H9 (cell line): ENCODE measurements around the gene ADAMTS17. TPM values are rescaled to one million over a fixed set of nuclear protein-coding genes. Genes with fewer than 3 reads are reported as not detected.

ENCODE experiments used
- DNase-seq: peaks from one replicate; pipeline ENCODE4 v3.0.0-alpha.2; 2017
- H2AFZ ChIP-seq: one replicate; pipeline ENCODE4 v1.6.1; 2013; ENCODE audit warnings: mild to moderate bottlenecking, low read length, control low read depth, moderate library complexity
- H2AK5ac ChIP-seq: 2 replicates; pipeline ENCODE4 v1.6.1; 2013; ENCODE audit warnings: low read length, control low read depth, mixed read lengths; ENCODE audit not compliant: insufficient read length
- H2BK120ac ChIP-seq: one replicate; pipeline ENCODE4 v1.6.1; 2013; ENCODE audit warnings: low read depth, mild to moderate bottlenecking, low read length, control low read depth, inconsistent platforms; ENCODE audit not compliant: poor library complexity, severe bottlenecking
- H2BK12ac ChIP-seq: 2 replicates; pipeline ENCODE4 v1.6.1; 2013; ENCODE audit warnings: low read length, control low read depth, mixed read lengths, low read depth; ENCODE audit not compliant: insufficient read length
- H2BK15ac ChIP-seq: 2 replicates; pipeline ENCODE4 v1.6.1; 2013; ENCODE audit warnings: low read depth, low read length, control low read depth
- H2BK20ac ChIP-seq: one replicate; pipeline ENCODE4 v1.6.1; 2013; ENCODE audit warnings: low read depth, mild to moderate bottlenecking, low read length, control low read depth, inconsistent platforms; ENCODE audit not compliant: poor library complexity, severe bottlenecking
- H2BK5ac ChIP-seq: 2 replicates; pipeline ENCODE4 v1.6.1; 2013; ENCODE audit warnings: low read length, control low read depth, mixed read lengths; ENCODE audit not compliant: insufficient read length
- H3K14ac ChIP-seq: 2 replicates; pipeline ENCODE4 v1.6.1; 2013; ENCODE audit warnings: low read length, control low read depth; ENCODE audit not compliant: insufficient read depth
- H3K18ac ChIP-seq: 2 replicates; pipeline ENCODE4 v1.6.1; 2013; ENCODE audit warnings: low read depth, mild to moderate bottlenecking, mixed read lengths, low read length, control low read depth; ENCODE audit not compliant: insufficient read length
- H3K23ac ChIP-seq: 2 replicates; pipeline ENCODE4 v1.6.1; 2013; ENCODE audit warnings: low read length, control low read depth, mixed read lengths, low read depth; ENCODE audit not compliant: insufficient read length
- H3K23me2 ChIP-seq: 2 replicates; pipeline ENCODE4 v1.6.1; 2013; ENCODE audit warnings: low read depth, mild to moderate bottlenecking, mixed read lengths, low read length, control low read depth; ENCODE audit not compliant: insufficient read length, poor library complexity, severe bottlenecking
- H3K27ac ChIP-seq: 2 replicates; pipeline ENCODE4 v1.5.1; 2013; ENCODE audit warnings: low read length, control low read depth, mixed read lengths, low read depth; ENCODE audit not compliant: insufficient read length
- H3K27me3 ChIP-seq: 2 replicates; pipeline ENCODE4 v1.6.1; 2013; ENCODE audit warnings: low read length, control low read depth, inconsistent platforms; ENCODE audit not compliant: insufficient read depth
- H3K4ac ChIP-seq: 2 replicates; pipeline ENCODE4 v1.6.1; 2013; ENCODE audit warnings: low read depth, mild to moderate bottlenecking, control low read depth, inconsistent platforms, low read length, moderate library complexity
- H3K4me1 ChIP-seq: 2 replicates; pipeline ENCODE4 v1.6.1; 2013; ENCODE audit warnings: low read length, control low read depth, inconsistent platforms; ENCODE audit not compliant: insufficient read depth
- H3K4me2 ChIP-seq: 2 replicates; pipeline ENCODE4 v1.6.1; 2013; ENCODE audit warnings: low read length, control low read depth, mixed read lengths; ENCODE audit not compliant: insufficient read length, insufficient read depth
- H3K56ac ChIP-seq: 2 replicates; pipeline ENCODE4 v1.6.1; 2013; ENCODE audit warnings: low read depth, mild to moderate bottlenecking, mixed read lengths, low read length, control low read depth; ENCODE audit not compliant: insufficient read length
- H3K79me1 ChIP-seq: 2 replicates; pipeline ENCODE4 v1.6.1; 2013; ENCODE audit warnings: low read depth, mild to moderate bottlenecking, moderate library complexity, low read length, control low read depth, inconsistent platforms; ENCODE audit not compliant: insufficient read depth, poor library complexity, severe bottlenecking
- H3K79me2 ChIP-seq: 2 replicates; pipeline ENCODE4 v1.6.1; 2013; ENCODE audit warnings: low read length, control low read depth, inconsistent platforms; ENCODE audit not compliant: insufficient read depth
- H3K9ac ChIP-seq: 2 replicates; pipeline ENCODE4 v1.6.1; 2013; ENCODE audit warnings: low read length, control low read depth, mixed read lengths; ENCODE audit not compliant: insufficient read length; ENCODE audit errors: extremely low read depth
- H3K9me3 ChIP-seq: one replicate; pipeline ENCODE4 v1.6.1; 2013; ENCODE audit warnings: low read depth, low read length, inconsistent platforms; ENCODE audit not compliant: control insufficient read depth
- H3T11ph ChIP-seq: one replicate; pipeline ENCODE4 v1.6.1; 2013; ENCODE audit warnings: mild to moderate bottlenecking, low read length, control low read depth, inconsistent platforms
- H4K20me1 ChIP-seq: one replicate; pipeline ENCODE4 v1.6.1; 2013; ENCODE audit not compliant: control insufficient read depth, insufficient read length, insufficient read depth
- H4K5ac ChIP-seq: 2 replicates; pipeline ENCODE4 v1.6.1; 2013; ENCODE audit warnings: low read depth, mild to moderate bottlenecking, mixed read lengths, low read length, control low read depth; ENCODE audit not compliant: insufficient read length
- H4K8ac ChIP-seq: replicated peaks from 2 replicates; pipeline ENCODE4 v1.6.1; 2013; ENCODE audit warnings: low read length, control low read depth, mixed read lengths, low read depth; ENCODE audit not compliant: insufficient read length
- H4K91ac ChIP-seq: 2 replicates; pipeline ENCODE4 v1.6.1; 2013; ENCODE audit warnings: low read depth, mild to moderate bottlenecking, moderate library complexity, mixed read lengths, low read length, control low read depth; ENCODE audit not compliant: insufficient read length
- H3K27ac Mint-ChIP-seq, 3 experiments: 2 replicates in 2 of 3; 3 replicates in 1 of 3; pipeline ENCODE4 v1.8.0; 2020 to 2021; ENCODE audit warnings: mixed read lengths in 3 of 3, mild to moderate bottlenecking in 1 of 3, moderate library complexity in 1 of 3
- H3K27me3 Mint-ChIP-seq: 2 replicates; pipeline ENCODE4 v1.8.0; 2021; ENCODE audit warnings: low read depth, mild to moderate bottlenecking, moderate library complexity, mixed read lengths
- H3K36me3 Mint-ChIP-seq, 3 experiments: 2 replicates in 2 of 3; 3 replicates in 1 of 3; pipeline ENCODE4 v1.8.0; 2020 to 2021; ENCODE audit warnings: low read depth in 3 of 3, mixed read lengths in 3 of 3; ENCODE audit not compliant: insufficient read depth in 1 of 3
- H3K4me1 Mint-ChIP-seq, 2 experiments: 2 replicates each; pipeline ENCODE4 v1.8.0; 2020; ENCODE audit warnings: mixed read lengths in 2 of 2
- H3K4me3 Mint-ChIP-seq, 2 experiments: 2 replicates in 1 of 2; 3 replicates in 1 of 2; pipeline ENCODE4 v1.8.0; 2020 to 2021; ENCODE audit warnings: mild to moderate bottlenecking in 2 of 2, mixed read lengths in 2 of 2, moderate library complexity in 1 of 2
- H3K9me3 Mint-ChIP-seq, 2 experiments: 2 replicates in 1 of 2; 3 replicates in 1 of 2; pipeline ENCODE4 v1.8.0; 2020; ENCODE audit warnings: mild to moderate bottlenecking in 2 of 2, mixed read lengths in 2 of 2, moderate library complexity in 1 of 2
- WGBS: extraction: QIAGEN DNeasy Blood & Tissue Kit; methylation state at CpG from one replicate; pipeline ENCODE4 v1.1.7; 2013; ENCODE audit warnings: missing lambda C conversion rate, low lambda C conversion rate, mixed read lengths; ENCODE audit not compliant: insufficient read length; ENCODE audit errors: extremely low coverage; 5-methylcytosine and 5-hydroxymethylcytosine counted together
- total RNA-seq: library from RNA; stranded (reverse); gene quantifications from 2 replicates; pipeline ENCODE4 v1.2.1, GENCODE V29; 2021
- TF ChIP-seq, protein P1 (sequence below): fragments of 200-600 bp; sonication (generic); conservative IDR thresholded peaks from 3 replicates; pipeline ENCODE4 v1.8.0; 2021; ENCODE audit warnings: antibody characterized with exemption, mild to moderate bottlenecking

Gene ADAMTS17
- total RNA-seq, 1 experiment from 2014 or later, result 2.9 TPM

- H3K9me3 Mint-ChIP-seq, result peaks cover 8 to 19% of the 10 kb centered on the region in 2 experiments; a peak in 4 of 5 replicates
- H3K18ac ChIP-seq, result no peak overlapping the region
- H2BK5ac ChIP-seq, result no peak overlapping the region
- no peak overlapping the region for H3K4me3 Mint-ChIP-seq
- no peak overlapping the region for H2BK20ac ChIP-seq
- DNase-seq, result no peak
- H3K27me3 ChIP-seq, result no peaks in the 10 kb centered on the region
- H3K56ac ChIP-seq, result no peak overlapping the region
- no peak overlapping the region for H3K4me2 ChIP-seq
- no peak overlapping the region for H4K5ac ChIP-seq
- no peaks in the 10 kb centered on the region for H3K23me2 ChIP-seq
- no peaks in the 10 kb centered on the region for H3K4me1 ChIP-seq
- H3K4me1 Mint-ChIP-seq, result no peaks in the 10 kb centered on the region
- no peak overlapping the region for H3K27ac Mint-ChIP-seq
- no peak overlapping the region for H4K8ac ChIP-seq
- H2BK120ac ChIP-seq, result no peak overlapping the region
- no peak overlapping the region for H3K14ac ChIP-seq
- H2AK5ac ChIP-seq, result no peak overlapping the region
- no peak overlapping the region for H3K23ac ChIP-seq
- H3T11ph ChIP-seq, result no peak overlapping the region
- H4K20me1 ChIP-seq, result no peaks in the 10 kb centered on the region
- H3K79me1 ChIP-seq, result no peaks in the 10 kb centered on the region
- no peak overlapping the region for H3K4ac ChIP-seq
- H2BK12ac ChIP-seq, result no peak overlapping the region
- H3K9me3 ChIP-seq, result no peaks in the 10 kb centered on the region
- no peak overlapping the region for H3K9ac ChIP-seq
- no peaks in the 10 kb centered on the region for H3K79me2 ChIP-seq
- no peak overlapping the region for H3K27ac ChIP-seq
- no peak overlapping the region for H4K91ac ChIP-seq
- peaks cover 9 to 17% (median 10%) of the 10 kb centered on the region in 3 experiments for H3K36me3 Mint-ChIP-seq
- TF ChIP-seq, protein P1, sequence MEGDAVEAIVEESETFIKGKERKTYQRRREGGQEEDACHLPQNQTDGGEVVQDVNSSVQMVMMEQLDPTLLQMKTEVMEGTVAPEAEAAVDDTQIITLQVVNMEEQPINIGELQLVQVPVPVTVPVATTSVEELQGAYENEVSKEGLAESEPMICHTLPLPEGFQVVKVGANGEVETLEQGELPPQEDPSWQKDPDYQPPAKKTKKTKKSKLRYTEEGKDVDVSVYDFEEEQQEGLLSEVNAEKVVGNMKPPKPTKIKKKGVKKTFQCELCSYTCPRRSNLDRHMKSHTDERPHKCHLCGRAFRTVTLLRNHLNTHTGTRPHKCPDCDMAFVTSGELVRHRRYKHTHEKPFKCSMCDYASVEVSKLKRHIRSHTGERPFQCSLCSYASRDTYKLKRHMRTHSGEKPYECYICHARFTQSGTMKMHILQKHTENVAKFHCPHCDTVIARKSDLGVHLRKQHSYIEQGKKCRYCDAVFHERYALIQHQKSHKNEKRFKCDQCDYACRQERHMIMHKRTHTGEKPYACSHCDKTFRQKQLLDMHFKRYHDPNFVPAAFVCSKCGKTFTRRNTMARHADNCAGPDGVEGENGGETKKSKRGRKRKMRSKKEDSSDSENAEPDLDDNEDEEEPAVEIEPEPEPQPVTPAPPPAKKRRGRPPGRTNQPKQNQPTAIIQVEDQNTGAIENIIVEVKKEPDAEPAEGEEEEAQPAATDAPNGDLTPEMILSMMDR, result no peak
- no CpG with 5 or more reads among the region's 4 CpGs for WGBS
- H2AFZ ChIP-seq, result no peak overlapping the region
- no peaks in the 10 kb centered on the region; the same call in 1 of the 2 replicates for H3K27me3 Mint-ChIP-seq
- H2BK15ac ChIP-seq, result no peak overlapping the region
Measured at GRCh38 chr15:100254691-100255090, 87.1 kb downstream of the ADAMTS17 start.
